ENCODE results near the gene ENPP1.
"Not testable (repeated sequence)": the region's sequence is repeated elsewhere in the genome, so short reads cannot be mapped to it uniquely, and the experiment has no call there.

The ENPP1 gene

GRCh38 chr6:131885237-131885636, 77.4 kb downstream of the ENPP1 start:
- DNase-seq, result no peak

DNA sequence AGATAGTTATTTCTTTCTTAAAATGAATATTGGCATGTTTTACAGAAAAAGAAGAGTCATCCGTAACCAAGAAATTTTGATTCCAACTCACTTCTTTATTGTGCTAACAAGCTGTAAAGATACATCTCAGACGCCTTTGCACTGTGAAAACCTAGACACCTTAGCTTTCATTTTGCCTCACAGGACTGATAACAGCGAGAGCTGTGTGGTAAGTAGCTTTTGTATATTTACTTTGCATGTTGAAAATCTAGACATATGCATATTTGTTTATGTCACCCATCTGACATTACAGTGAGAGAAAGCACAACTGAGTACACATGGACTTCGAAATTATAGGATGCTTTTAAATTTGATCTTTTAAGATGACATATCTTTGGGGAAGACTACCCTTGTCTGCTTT, 78.7 kb downstream of the ENPP1 start:
- DNase-seq, result no peak

DNA sequence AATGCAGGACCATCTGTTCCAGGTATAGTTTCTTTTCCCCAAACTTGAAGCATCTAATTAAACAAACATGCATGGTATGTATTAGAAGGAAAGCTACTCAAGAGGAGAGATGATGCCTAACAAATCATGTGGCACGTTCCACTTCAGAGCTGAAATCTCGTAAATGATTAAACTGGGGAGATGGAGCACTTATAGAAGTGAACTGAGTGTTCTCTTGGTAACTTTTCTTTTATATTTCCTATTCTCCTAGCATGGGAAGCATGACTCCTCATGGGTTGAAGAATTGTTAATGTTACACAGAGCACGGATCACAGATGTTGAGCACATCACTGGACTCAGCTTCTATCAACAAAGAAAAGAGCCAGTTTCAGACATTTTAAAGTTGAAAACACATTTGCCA, 82.3 kb downstream of the ENPP1 start:
- no peak for DNase-seq

GRCh38 chr6:131893198-131893597, 85.4 kb downstream of the ENPP1 start:
- no peak for DNase-seq

GRCh38 chr6:131894493-131895424, 86.9 kb downstream of the ENPP1 start:
- no peak for DNase-seq

GRCh38 chr6:131897050-131897435, 89.2 kb downstream of the ENPP1 start:
- no peak for DNase-seq

- DNase-seq, result no peak
Observed at GRCh38 chr6:131897621-131898020, 89.8 kb downstream of the ENPP1 start.

DNA sequence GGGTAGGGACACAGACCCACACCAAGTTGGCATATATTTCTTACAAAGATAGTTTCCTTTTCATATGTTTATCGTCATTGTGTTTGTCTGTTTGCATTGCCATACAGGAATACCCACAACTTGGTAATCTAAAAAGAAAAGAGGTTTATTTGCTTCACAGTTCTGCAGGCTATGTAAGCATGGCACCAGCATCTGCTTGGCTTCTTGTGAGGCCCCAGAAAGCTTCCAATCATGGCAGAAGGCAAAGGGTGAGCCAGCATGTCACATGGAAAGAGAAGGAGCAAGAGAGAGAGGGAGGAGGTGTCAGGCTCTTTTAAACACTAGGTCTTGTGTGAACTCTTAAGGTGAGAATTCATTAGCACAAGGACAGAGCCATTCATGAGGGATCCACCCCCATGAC, 90.9 kb downstream of the ENPP1 start:
- DNase-seq, result no peak

DNA sequence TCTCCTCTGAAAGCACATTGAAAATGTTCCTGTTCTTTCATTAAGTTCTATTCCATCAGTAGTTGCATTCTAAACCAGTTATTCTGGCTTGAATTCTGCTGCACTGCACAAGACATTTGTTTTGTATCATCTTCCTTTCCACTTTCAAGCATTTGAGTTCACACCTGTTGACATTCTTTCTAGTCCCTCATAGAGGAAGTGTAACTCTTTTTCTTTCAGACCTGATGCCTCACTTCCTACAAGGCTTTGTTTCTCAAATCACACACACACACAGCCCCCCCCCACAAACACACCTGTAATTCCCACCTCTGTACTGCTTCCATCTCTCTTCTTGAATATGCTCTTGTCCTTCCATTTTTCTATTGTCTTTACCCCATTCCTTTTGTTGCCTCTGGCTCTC, 92.4 kb downstream of the ENPP1 start:
- DNase-seq, result no peak

- not testable (repeated sequence) for DNase-seq
Observed at GRCh38 chr6:131901326-131901873, 93.6 kb downstream of the ENPP1 start.

DNA sequence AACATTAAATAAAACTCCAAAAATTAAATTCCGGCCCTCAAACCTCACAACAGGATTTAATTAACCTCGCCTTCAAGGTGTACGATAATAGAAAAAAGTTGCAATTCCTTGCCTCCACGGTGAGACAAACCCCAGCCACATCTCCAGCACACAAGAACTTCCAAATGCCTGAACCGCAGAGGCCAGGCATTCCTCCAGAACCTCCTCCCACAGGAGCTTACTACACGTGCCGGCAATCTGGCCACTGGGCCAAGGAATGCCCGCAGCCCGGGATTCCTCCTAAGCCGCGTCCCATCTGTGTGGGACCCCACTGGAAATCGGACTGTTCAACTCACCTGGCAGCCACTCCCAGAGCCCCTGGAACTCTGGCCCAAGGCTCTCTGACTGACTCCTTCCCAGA, 95.9 kb downstream of the ENPP1 start:
- not testable (repeated sequence) for DNase-seq

DNA sequence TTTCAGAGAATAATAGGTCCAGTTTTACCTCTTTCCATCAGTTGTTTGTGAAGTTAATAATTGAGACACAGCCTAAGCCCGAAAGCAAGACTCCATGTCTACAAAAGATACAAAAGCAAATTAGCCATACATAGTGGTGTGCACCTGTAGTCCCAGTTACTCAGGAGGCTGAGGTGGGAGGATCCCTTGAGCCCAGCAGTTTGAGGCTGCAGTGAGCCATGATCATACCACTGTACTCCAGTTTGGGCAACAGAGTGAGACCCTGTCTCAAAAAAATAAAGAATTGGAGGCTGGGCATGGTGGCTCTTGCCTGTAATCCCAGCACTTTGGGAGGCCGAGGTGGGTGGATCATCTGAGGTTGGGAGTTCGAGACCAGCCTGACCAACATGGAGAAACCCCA, 101.0 kb downstream of the ENPP1 start:
- not testable (repeated sequence) for DNase-seq

- peak; percentile 37 for DNase-seq
Observed at GRCh38 chr6:131909408-131910218, 101.8 kb downstream of the ENPP1 start.

GRCh38 chr6:131910219-131910589, 102.4 kb downstream of the ENPP1 start:
- no peak for DNase-seq

- no peak for DNase-seq
Observed at GRCh38 chr6:131910956-131911355, 103.1 kb downstream of the ENPP1 start.

DNA sequence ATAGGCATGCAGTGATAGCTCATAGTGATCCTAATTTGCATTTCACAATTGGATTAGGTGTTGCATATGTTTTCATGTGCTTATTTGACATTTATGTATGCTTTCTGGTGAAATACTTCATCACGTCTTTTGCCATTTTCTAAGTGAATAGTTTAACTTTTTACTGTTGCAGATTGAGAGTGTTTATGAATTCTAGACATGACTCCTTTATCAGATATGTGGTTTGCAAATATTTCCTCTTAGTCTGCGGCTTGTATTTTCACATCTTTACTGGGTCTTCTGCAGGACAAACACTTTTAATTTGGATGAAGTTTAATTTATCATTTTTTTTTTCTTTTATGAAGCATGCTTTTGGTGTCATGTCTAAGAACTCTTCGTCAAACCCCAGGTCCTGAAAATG, 104.1 kb downstream of the ENPP1 start:
- DNase-seq, result no peak

DNA sequence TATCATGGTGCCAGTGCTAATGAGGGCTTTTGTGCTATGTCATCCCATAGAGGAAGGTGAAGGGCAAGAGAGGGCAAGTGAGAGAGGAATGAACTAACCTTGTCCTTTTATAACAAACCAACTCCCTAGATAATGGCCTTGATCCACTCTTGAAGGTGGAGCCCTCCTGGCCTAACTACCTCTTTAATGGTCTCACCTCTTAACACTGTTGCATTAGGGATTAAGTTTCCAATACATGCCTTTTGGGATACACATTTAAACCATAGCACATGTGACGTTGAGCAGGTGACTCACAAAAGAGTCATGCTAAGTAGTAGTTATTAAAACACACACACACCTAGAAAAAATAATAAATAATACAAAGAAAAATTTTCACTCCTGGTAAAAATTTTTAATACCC, 106.4 kb downstream of the ENPP1 start:
- no peak for DNase-seq

DNA sequence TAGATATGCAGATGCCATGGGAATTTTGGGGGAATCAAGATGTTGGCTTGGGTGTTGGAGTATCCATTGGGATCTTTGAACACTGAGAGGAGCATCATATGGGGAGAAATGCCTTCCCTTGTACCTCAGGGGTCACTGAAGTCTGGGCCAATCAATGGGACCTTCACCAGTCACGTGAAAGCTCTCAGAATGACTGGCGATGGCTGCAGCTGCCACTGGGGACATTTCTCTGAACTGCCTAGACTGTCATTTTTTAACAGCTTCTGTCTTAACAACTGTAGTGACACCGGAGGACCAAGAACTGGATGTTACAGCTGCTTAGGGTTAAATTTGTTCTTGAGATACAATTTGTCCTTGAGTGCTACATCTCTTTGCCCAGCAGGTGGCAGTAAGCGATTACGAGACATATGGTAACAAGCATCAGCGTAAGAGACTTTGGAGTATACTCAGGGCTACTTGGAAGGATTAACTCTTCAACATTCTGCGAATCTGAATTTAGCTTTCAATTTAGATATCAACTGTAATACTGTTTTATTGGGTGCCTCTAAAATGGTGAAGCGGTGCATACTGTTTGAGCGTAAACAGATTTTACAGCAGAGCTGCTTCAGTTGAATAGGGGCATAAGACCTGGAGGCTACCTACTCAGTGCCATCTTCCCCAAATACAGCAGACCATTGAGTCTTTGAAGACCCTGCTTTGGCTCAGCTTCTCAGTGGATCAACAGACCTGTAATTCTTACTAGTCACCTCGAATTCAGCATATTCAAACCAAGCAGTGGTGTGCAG, 107.3 kb downstream of the ENPP1 start:
- peak; percentile 4 for DNase-seq

DNA sequence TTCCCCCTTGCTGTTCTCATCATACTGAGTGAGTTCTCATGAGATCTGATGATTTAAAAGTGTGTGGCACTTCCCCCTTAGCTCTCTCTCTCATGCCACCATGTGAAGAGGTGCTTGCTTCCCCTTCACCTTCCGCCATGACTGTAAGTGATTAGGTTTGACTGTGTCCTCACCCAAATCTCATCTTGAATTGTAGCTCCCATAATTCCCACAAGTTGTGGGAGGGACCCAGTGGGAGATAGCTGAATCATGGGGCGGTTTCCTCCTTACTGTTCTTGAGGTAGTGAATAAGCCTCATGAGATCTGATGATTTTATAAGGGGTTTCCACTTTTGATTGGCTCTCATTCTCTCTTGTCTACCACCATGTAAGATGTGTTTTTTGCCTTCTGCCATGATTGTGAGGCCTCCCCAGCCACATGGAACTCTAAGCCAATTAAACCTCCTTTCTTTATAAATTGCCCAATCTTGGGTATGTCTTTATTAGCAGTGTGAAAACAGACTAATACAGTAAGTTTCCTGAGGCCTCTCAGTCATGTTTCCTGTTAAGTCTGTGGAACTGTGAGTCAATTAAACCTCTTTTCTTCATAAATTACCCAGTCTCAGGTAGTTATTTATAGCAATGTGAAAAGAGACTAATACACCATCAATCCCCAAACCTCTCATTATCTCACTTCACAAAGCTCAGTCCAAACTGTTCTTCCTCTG, 108.4 kb downstream of the ENPP1 start:
- not testable (repeated sequence) for DNase-seq

DNA sequence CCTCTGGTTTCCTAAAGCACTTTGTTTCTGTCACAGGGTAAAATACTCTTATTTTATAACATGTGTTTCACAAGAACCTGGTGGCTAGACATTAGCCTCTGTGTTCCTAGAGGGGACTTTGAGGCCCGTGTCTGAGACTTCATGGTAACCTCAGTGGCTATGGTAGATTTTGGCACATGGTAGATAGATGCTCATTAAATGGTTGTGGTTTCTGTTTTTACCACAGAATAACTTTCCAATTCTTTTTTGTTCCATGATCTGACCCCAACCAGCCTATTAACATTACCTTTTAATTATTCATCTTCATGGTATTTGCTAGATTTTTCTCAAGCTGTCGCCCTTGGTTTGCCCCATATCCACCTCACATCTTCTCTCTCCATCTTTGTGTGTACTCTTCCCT, 109.0 kb downstream of the ENPP1 start:
- no peak for DNase-seq

DNA sequence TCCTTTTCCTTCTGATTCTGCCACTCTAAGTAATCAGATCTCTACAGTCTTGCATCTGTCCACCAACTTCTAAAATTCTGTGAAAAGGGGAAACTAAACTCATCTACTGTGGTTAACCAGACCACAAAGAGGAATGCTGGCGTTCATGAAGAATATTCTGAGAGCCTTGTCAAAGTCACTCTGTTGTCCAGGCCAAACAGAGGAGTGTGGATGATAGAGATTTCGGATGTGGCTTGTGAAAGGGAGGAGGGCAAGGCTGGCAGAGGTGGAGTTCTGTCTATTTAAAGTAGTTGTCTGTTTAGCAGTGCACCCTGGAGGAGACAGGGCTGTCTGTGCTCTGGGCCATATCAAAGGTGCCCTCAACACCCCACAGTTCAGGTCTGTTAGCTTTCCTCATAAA, 109.5 kb downstream of the ENPP1 start:
- no peak for DNase-seq

Measured in activated effector memory CD4-positive, alpha-beta T cell treated with Interleukin-2 at 50 U/mL for 16 hours (primary cell).